NCI-H2227 treated with DMSO at 0.1 percent for 48 hours (cell line): ENCODE measurements around the gene GTF2F2.

Experiments
- DNase-seq: peaks from one replicate; lab custom pipeline; 2025; lab: John Stamatoyannopoulos, UW

The GTF2F2 gene

DNA sequence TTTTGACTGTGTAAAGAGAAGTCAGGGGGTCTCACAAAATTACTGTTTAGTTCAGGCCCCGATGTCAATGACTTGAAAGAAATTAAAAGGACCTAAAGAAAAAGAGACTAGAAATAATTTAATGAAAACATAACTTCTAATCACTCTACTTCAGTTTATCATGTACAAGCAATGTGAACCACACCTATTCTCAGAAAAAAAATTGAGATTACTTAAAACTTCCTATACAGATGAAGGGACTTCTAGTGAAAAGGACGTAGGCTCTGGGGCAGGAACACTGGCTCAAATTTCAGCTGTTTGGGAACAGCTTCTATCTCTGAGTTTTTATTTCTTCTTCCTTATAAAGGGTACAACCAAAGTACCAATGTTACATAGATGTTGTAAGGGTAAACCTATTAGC is 182.7 kb downstream of the GTF2F2 start:
- no peak for DNase-seq

DNA sequence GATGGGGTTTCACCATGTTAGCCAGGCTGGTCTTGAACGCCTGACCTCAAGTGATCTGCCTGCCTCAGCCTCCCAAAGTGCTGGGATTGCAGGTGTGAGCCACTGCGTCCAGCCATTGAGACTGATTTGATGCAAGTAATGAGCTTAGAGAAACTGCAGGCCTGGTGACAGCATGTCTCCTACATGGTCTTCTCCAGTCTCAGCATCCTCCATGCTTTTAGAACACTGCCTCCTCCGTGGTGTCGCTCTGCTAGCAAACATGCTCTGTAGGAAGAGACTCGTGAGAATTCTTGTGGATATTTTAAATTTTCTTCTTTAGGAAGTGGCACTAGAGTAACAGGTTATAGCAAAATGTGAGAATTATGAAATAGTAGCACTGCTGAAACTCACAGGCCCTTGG is 183.6 kb downstream of the GTF2F2 start:
- DNase-seq = no peak

DNA sequence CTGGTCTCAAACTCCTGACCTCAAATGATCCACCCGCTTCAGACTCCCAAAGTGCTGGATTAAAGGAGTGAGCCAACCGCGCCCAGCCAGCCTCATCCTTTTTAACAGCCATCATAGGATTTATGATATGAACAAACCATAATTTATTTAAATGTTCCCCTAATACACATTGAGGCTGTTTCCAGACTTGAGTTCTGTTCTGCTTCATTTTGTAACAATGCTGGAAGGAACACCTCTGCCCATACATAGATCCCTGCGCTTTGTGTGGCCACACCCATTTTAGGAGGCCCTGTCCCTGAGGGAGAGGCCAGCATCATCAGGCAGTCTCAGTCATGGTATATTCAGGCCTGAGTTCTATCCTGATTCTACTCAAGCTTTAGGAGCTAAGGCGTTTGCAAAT is 184.8 kb downstream of the GTF2F2 start:
- no peak for DNase-seq

DNA sequence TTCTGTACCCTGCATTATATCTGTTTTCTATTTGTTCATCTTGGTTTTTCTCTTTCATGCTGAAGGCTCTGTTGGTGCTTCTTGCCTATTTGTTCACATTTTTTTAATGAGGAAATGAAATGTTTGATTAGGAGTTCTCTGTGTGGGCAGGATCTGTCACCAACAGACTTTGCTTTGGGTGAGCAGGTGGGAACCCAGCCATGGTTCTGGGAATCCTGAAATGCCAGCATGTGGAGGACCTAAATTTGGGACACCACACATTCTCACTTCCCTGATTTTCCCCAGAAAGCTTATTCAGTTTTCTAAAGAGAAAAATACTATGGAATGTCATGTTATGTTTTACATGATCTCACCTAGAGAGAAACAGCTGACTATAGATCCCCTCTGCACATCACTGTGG is 186.7 kb downstream of the GTF2F2 start:
- no peak for DNase-seq

GRCh38 chr13:45310341-45311131 is 190.2 kb downstream of the GTF2F2 start:
- no peak for DNase-seq

- DNase-seq = no peak
Measured at GRCh38 chr13:45314822-45315221, 194.5 kb downstream of the GTF2F2 start.

DNA sequence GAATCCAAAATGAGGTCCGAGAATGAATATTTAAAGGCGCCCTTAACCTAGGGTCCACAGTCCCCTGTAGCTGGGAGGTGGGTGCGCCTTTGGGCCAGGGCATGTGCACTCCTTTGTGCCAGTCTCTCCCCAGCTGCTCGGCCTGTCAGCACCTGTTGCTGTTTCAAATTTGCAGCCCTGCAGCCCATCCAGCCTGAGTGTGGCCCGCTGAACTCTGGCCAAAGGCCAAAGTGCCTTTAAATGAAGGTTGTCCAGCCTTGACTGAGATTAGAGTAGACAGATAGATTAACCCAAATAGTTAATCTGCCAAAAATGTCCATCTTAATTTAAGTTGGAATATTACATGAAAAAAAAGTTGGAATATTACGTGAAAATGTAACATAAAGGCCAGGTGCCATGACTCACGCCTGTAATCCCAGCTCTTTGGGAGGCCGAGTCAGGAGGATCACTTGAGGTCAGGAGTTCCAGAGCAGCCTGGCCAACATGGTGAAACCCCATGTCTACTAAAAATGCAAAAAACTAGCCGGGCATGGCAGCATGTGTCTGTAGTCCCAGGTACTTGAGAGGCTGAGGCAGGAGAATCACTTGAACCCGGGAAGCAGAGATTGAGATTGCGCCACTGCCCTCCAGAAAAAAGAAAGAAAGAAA is 195.3 kb downstream of the GTF2F2 start:
- DNase-seq = no peak

GRCh38 chr13:45316338-45316737 is 196.0 kb downstream of the GTF2F2 start:
- no peak for DNase-seq

DNA sequence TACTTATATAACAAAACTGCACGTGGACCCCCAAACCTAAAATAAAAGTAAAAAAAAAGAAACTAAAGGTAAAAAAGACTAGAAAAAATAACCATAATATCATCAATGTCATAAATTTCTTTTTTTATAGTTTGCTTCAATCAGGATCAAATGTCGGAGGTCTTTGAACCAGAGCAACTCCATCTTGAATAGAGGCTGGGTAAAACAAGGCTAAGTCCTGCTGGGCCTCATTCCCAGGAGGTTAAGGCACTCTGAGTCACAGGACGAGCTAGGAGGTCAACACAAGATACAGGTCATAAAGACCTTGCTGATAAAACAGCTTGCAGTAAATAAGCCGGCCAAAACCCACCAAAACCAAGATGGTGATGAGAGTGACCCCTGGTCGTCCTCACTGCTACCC is 196.7 kb downstream of the GTF2F2 start:
- no peak for DNase-seq

GRCh38 chr13:45320876-45321629 is 200.7 kb downstream of the GTF2F2 start:
- no peak for DNase-seq

DNA sequence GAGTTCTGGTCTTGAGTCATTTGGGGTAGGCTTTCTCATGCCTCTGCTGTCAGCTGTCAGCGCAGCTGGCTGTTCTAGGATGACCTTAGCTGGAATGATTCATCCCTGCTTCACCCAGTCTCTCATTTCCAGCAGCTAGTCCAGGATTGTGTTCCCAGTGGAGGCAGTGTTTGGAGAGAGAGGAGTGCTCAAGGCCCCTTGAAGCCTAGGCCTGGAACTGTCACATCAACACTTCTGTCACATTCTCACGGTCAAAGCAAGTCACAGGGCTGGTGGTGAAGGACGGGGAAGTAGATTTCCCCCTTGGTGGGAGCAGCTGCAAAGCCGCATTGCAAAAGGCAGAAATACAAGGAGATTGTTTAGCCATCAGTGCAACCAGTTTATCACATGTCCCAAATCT is 205.5 kb downstream of the GTF2F2 start:
- DNase-seq = no peak

- no peak for DNase-seq
Measured at GRCh38 chr13:45327253-45327955, 207.1 kb downstream of the GTF2F2 start.

DNA sequence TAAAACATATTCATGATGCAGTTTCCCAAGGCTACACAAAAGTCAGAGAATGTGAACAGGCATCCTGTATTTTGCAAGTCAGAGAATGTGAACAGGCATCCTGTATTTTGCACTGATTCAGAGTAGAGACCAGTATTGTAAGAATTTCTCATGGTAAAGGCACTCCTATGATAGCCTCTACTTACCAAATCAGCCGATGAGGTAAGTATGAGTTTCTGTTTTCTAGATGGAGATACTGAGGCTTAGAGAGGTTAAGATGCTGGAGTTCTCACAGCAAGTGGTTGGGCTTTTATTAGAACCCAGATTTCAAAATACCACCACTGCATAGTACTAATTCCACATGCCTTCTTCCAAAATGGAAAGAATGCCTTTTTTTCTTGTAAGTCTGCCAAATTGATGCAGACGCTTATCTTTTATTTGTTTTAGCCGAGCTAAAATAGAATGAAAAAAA is 208.4 kb downstream of the GTF2F2 start:
- DNase-seq = no peak

- DNase-seq = no peak
Measured at GRCh38 chr13:45331123-45331619, 210.9 kb downstream of the GTF2F2 start.

GRCh38 chr13:45331692-45332035 is 211.4 kb downstream of the GTF2F2 start:
- no peak for DNase-seq

GRCh38 chr13:45332036-45332830 is 211.9 kb downstream of the GTF2F2 start:
- no peak for DNase-seq

DNA sequence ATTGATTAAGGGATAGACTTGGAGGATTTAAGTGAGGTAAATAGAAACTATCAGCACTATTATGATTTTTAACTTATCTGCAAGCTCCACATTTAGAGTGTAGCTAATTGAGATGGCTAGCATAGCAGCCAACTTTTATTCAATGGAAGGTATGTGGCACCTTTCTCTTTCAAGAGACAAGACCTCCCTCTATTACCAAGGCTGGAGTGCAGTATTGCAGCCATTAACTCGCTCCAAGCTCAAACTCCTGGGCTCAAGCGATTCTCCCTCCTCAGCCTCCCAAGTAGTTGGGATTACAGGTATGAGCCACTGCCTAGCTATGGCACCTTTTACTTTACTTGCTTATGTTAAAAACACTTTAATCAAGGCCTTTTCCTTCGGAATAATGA is 212.5 kb downstream of the GTF2F2 start:
- DNase-seq = no peak

DNA sequence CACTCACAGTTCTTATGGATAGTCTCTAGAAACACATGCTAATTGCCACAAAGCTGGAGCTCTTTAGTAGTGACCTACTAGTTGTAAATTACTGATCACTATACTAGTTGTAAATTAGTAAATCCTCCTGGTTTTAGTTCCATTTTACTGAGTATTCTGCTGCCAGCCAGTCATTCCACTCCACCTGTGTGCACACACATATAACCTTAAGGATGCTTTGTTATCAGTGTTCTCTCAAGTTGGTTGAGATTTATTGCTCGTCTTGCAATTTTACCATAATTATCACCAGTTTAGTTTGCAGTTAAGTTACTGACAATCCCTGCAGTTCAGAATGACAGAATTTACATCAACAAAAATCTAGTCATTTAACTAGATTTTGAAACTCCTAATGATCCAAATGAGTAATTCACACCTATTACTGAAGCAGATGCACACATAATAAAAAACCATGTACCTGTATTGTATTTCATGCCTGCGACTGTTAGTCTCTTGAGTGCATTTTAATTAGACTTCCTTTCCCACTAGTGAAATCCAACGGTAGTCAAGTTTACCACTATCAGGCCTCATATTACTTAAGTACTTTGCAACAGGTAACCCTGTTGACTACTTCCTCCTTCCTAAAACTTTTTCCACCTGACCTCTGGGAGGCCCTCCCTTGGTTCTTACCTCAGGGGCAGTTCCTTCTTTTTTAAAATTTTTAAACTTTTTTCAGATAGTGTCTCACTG is 213.1 kb downstream of the GTF2F2 start:
- DNase-seq = no peak
